Ovary (tissue), 3 donors: Measurements from ENCODE around the gene CDC42SE2.

ENCODE experiments used
- CTCF ChIP-seq, 3 donors: fragments of 450-650 bp in 2 of 3; fragments of 200-600 bp in 1 of 3; IDR thresholded peaks; one replicate each; pipeline versions ENCODE4 v1.5.1 to v1.8.0; 2016 to 2022; ENCODE audit warnings: antibody characterized with exemption in 3 of 3, mild to moderate bottlenecking in 1 of 3
- EP300 ChIP-seq: sonication (generic); formaldehyde crosslinking; IDR thresholded peaks from one replicate; pipeline ENCODE4 v1.6.1; 2017; ENCODE audit warnings: antibody characterized with exemption
- POLR2A ChIP-seq: fragments of 450-650 bp; IDR thresholded peaks from one replicate; pipeline ENCODE4 v1.6.1; 2017; ENCODE audit warnings: antibody characterized with exemption, mild to moderate bottlenecking, moderate library complexity
- donor health status: DM: no; HTN: no; CAD: no.

GRCh38 chr5:131430794-131431193 is 166.9 kb downstream of the CDC42SE2 start:
- no peak for TF ChIP-seq CTCF (IDR thresholded peaks at IDR 0.05)
- no peak for TF ChIP-seq POLR2A
- no peak for TF ChIP-seq EP300
